HG03280 (cell line): ENCODE results near the gene PIP4K2C.

Experiments
- ATAC-seq: cut with Tn5 transposase; IDR thresholded peaks from one replicate; pipeline ENCODE4 v1.9.1; 2021; ENCODE audit warnings: mild to moderate bottlenecking, moderate library complexity; ENCODE audit not compliant: unreplicated experiment

Gene PIP4K2C

GRCh38 chr12:57590864-57591781 is at the start of gene PIP4K2C:
PIP4K2C (plus strand) TSS chr12:57591192; CDS start chr12:57591290, 98 bp downstream.
- ATAC-seq, result peak; percentile 93

DNA sequence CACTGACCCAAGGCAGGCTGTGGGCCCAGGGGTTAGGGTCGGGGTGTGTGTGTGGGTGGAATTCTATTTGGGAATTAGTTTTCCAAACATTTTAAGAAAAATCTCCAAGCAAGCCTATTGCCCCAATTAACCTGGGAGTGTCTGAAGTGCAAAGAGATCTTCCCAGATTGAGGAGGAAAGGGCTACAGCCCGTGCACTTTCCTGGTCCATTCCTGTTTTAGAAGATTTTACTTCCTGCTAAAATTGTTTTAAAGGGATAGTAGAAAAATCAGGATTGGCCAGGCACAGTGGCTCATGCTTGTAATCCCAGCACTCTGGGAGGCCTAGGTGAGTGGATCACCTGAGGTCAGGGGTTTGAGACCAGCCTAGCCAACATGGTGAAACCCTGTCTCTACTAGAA is 49.3 kb upstream of the PIP4K2C start:
- ATAC-seq, result no peak

DNA sequence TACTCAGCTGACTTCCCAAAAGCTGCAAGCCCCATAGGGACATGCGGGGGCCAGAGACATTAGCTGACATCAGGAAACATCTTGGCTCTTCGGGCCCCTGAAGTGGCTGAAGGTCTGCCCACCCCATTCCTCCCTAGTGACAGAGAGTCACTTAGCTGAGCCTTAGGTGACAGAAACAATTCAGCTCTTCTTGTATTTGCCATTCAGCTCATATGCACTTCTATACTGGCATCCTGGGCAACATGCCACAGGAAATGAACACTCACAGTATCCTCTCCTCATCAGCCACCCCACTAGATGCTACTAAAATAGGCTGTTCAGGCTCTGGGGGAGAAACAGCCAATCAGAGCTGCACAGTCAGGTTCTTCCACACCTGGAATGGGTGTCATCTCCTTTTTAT is 47.4 kb upstream of the PIP4K2C start:
- no peak for ATAC-seq

- ATAC-seq, result no peak
Measured at GRCh38 chr12:57545809-57546437, 45.1 kb upstream of the PIP4K2C start.

GRCh38 chr12:57546438-57547287 is 44.3 kb upstream of the PIP4K2C start, which contains the start of gene DCTN2:
DCTN2 (minus strand) TSS chr12:57547192; CDS start chr12:57547063, 129 bp downstream.
- ATAC-seq, result peak; percentile 98

GRCh38 chr12:57547288-57548012 is 43.5 kb upstream of the PIP4K2C start:
- no peak for ATAC-seq

- ATAC-seq, result no peak
Measured at GRCh38 chr12:57548013-57548315, 43.0 kb upstream of the PIP4K2C start.

DNA sequence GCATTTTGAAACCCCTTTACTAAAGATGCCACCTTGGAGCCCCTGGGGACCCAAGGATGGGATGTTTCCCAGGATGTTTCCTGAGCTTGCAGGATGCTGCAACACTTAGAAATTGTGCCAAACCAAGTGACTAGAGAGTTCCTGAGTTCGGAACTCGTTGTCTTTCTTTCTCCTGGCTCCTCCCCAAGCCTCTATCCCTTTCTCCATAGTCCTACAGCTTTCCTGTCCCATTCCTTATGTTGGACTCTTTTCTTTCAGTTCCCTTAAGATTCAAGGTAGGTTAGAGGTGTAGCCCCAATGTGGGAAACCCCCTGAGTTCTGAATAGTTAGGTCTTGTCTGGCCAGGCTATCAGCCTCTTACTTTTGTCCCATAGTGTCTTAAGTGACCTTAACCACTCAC is 42.5 kb upstream of the PIP4K2C start:
- ATAC-seq, result no peak

GRCh38 chr12:57549203-57549908 is 41.6 kb upstream of the PIP4K2C start:
- no peak for ATAC-seq

DNA sequence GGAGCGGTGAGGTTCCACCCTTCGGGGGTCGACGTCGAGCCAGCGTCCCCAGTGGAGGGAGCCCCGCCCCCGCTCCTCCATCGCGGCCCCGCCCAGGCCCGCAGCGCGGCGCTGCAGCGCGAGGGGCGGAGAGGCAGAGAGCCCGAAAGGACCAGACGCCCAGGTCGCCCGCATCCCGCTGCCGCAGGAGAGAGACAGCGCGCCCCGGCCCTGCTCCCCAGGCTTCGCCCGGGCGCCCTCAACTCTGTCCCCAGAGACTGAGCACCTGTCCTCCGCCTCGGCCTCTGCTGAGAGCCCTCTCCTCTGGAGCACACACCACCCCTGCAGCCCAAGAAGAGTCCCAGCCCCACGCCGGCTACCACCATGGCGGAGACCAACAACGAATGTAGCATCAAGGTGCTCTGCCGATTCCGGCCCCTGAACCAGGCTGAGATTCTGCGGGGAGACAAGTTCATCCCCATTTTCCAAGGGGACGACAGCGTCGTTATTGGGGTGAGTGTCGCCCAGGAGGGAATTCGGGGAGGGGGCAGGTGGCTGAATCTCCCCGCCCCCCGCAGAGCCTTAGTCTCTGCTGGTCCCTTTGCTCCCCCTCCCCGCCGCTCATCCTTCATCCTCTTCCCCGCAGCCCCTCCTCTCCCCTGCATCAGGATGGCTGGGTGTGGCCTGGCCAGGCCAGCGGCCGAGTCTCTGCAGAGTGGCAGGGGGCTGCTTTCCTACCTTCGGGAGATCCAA is 40.9 kb upstream of the PIP4K2C start, which contains the start of gene KIF5A:
Gene KIF5A (plus strand): TSS at position 136 of the 732 bp plus-strand sequence. CDS start 228 bp downstream, at position 364.
- no peak for ATAC-seq

DNA sequence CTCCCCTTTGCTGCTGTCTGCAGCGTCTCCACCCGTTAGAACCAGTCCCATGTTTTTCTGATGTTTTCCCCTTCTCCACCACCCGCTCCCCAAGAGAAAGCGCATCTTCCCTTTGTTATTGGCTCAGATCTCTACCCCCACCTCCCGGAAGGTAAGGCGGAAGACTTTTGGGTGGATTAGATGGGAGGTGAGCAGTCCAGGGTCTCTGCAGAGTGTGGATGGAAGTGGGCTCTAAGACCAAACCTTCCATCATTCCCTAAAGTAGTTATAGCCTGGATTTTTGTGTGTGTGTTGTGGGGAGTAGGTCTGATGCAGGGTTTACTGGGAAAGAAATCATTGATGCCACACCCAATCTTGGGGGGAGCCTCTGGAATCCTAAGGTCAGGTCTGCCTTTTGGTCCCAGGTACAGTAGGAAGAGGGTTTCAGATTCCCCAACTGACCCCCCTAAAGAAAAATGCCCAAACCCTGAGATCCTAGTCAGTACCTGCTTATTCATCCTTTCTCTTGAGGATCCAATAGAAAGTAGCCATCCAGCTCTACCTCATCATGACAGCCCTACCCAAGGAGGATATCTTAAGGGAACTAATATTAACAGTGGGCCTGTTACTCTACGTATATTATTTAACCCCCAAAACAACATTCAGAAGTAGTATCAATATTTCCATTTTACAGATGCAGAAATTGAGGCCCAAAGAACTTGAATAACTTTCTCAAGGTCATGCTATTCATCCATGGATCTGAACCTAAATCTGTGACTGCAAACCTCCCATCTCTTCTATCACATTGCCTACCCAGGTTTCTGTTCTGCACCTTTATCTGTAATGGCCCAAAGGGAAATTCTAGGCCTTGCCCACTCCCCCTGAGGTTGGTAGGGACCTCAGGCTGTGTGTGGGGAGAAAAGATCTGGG is 40.1 kb upstream of the PIP4K2C start:
- ATAC-seq, result no peak

DNA sequence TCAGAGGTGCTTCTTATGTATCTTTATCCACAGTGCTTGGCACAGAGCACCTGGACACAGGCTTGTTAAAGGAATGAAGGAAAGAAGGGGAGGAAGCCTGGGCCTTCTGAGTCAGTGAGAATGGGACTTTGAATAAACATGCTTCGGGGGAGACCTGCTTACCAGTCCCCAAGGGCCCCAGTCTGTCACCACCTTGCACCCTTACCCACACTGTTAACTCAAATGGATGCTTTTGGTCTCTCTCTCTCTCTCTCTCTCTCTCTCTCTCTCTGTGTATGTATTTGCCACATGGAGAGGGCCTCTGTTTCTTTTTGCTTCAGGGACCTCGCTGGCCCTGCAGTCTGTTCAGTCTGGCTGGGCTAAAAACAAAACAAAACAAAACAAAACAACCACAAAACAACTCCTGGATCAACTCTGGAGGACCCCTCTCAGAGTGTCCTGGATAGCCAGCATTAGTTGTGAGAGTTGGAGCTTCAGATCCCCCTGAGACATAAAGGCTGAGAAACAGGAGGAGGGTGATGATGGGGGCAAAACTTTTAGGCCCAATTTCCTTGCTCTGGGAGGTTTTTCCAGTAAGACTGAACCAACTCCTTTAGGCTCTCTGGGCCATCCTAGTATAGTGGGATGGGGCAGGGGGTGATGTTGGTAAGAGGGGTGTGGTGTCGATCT is 39.2 kb upstream of the PIP4K2C start:
- ATAC-seq, result no peak

DNA sequence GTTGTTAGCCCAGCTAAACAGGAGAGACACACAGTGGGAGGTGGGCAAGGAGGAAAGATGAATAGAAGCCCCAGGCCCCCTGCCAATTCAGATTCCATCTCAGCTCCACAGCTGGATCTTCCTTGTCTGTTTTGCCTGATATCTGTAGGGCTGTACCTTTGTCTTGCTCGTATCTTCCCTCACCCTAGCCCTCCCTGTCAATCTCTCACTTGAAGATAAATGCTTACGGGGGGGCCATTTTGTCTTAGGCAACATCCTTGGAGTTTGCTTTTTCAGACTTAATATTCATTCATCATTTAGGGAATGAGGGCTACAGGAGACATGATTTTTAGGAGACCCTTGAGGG is 38.7 kb upstream of the PIP4K2C start:
- no peak for ATAC-seq

- no peak for ATAC-seq
Measured at GRCh38 chr12:57552835-57553313, 38.1 kb upstream of the PIP4K2C start.

DNA sequence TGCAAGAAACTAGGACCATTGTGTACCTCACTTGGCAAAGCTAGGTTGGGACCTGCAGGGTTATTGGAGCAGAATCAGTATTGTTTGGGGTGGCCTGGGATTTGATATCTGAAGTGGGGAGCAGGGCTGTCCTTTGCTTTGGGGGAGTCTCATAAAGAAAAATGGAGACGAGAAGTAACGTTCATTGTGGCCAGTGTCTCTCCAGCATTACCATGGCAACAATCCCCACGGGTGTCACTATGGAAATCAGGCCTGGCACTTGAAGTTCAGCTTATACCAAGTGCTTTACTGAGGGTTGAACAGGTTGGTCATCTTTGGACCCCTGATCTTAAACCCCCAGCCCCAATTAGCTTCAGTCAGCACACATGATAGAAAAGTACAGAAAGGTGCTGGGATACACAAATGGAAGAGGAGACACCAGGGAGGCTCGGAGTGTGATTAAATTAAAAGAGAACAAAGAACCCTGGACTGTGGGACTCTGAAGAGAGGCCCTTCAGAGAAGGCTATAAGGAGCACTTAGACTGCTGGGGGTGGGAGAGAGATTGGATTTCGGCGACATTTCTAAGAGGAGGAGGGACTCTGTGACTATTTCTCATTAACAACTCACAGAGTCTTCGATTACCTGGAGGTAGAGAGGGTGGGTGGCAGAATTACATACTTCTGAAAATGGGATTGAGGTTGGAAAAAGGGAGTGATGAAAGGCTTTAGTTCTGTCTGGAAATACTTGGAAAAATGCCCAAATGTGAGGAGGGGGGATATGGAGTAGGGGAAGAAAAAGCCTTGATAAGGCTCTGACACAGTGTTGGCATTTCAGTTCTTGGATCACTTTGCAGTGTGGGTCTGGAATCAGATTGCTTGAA is 37.4 kb upstream of the PIP4K2C start:
- ATAC-seq, result no peak

GRCh38 chr12:57554453-57554852 is 36.5 kb upstream of the PIP4K2C start:
- no peak for ATAC-seq

DNA sequence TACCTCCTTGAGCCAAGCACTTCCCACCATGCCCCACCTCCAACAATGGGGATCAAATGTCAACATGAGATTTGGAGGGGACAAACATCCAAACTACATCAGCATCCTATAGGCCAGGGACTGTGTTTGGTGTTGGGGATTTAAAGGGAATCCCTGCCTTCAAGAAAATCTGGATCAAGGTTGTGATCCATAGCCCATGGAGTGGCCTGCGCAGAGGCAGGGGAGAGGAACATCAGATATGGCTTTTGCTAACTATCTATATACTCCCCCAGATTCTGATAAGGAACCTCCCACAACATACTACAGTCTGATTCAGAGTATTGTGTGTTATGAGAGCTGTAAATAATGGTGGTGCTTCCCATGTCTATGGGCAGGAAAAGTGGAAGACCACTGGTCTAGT is 36.1 kb upstream of the PIP4K2C start:
- ATAC-seq, result no peak
